ENCODE measurements around the gene PCGF6.
"Not testable (repeated sequence)": the region's sequence is repeated elsewhere in the genome, so short reads cannot be mapped to it uniquely, and the experiment has no call there.

Gene PCGF6

GRCh38 chr10:103382769-103383168, 31.8 kb upstream of the PCGF6 start:
- CTCF ChIA-PET = no interaction called here
- no peak for TF ChIP-seq TARDBP (IDR thresholded peaks at IDR 0.05)
- no peak for TF ChIP-seq ZNF384 (IDR thresholded peaks at IDR 0.05)
- TF ChIP-seq FOXM1 (IDR thresholded peaks at IDR 0.05; ENCODE audit: borderline replicate concordance) = no peak
- no peak for TF ChIP-seq FOXA1 (IDR thresholded peaks at IDR 0.05)
- TF ChIP-seq FOXK2 (IDR thresholded peaks at IDR 0.05) = no peak
- TF ChIP-seq L3MBTL2 (conservative IDR thresholded peaks at IDR 0.05) = no peak
- TF ChIP-seq ELF4 (IDR thresholded peaks at IDR 0.05) = no peak
- POLR2A ChIA-PET = no interaction called here
- no peak for DNase-seq (ENCODE audit: extremely low spot score)

- ChIA-PET CTCF (no interaction called here), POLR2A (interaction anchor here (0.7 kb wide), 1 partner anchor 21 kb away, joined by 3 read pairs; no protein-coding TSS in a partner anchor)
- DNase-seq (ENCODE audit: extremely low spot score) = no peak
- TF ChIP-seq ZNF384 (IDR thresholded peaks at IDR 0.05) (no peak), PKNOX1 (IDR thresholded peaks at IDR 0.05) (no peak), FOXM1 (IDR thresholded peaks at IDR 0.05; ENCODE audit: borderline replicate concordance) (no peak), SP1 (IDR thresholded peaks at IDR 0.05) (no peak), ELF4 (IDR thresholded peaks at IDR 0.05) (no peak), CTBP1 (IDR thresholded peaks at IDR 0.05; ENCODE audit: borderline replicate concordance) (no peak), FOXK2 (IDR thresholded peaks at IDR 0.05) (no peak), TARDBP (IDR thresholded peaks at IDR 0.05) (no peak), FOXA1 (IDR thresholded peaks at IDR 0.05) (no peak), LEF1 (IDR thresholded peaks at IDR 0.05; ENCODE audit: borderline replicate concordance) (no peak), HDGF (IDR thresholded peaks at IDR 0.05; ENCODE audit: borderline replicate concordance) (no peak), BHLHE40 (IDR thresholded peaks at IDR 0.05; ENCODE audit: borderline replicate concordance) (no peak), L3MBTL2 (conservative IDR thresholded peaks at IDR 0.05) (no peak)
Measured at GRCh38 chr10:103374263-103374662, 23.3 kb upstream of the PCGF6 start.

- no peak for DNase-seq (ENCODE audit: extremely low spot score)
- ChIA-PET CTCF (no interaction called here), POLR2A (interaction anchor here (0.7 to 1.2 kb wide), 2 partner anchors 22 kb away, joined by 3 read pairs; partner anchors contain the start of gene ATP5MK)
- TF ChIP-seq ELF4 (IDR thresholded peaks at IDR 0.05) (no peak), SUZ12 (IDR thresholded peaks at IDR 0.05) (no peak), HDGF (IDR thresholded peaks at IDR 0.05; ENCODE audit: borderline replicate concordance) (no peak), SP1 (IDR thresholded peaks at IDR 0.05) (no peak), FOXK2 (IDR thresholded peaks at IDR 0.05) (no peak), FOXM1 (IDR thresholded peaks at IDR 0.05; ENCODE audit: borderline replicate concordance) (no peak), LEF1 (IDR thresholded peaks at IDR 0.05; ENCODE audit: borderline replicate concordance) (no peak), ZNF384 (IDR thresholded peaks at IDR 0.05) (no peak), L3MBTL2 (conservative IDR thresholded peaks at IDR 0.05) (no peak), FOXA1 (IDR thresholded peaks at IDR 0.05) (no peak), NFRKB (IDR thresholded peaks at IDR 0.05) (no peak)
Measured at GRCh38 chr10:103373544-103373943, 22.6 kb upstream of the PCGF6 start.

GRCh38 chr10:103367782-103368518, 17.0 kb upstream of the PCGF6 start, which contains the start of gene TAF5:
TAF5 (plus strand) TSS chr10:103367976; CDS start chr10:103367990, 14 bp downstream.
- peak; percentile 92 for DNase-seq (ENCODE audit: extremely low spot score)
- peak; percentile 84 for TF ChIP-seq ELF4 (IDR thresholded peaks at IDR 0.05)
- no peak for TF ChIP-seq NFRKB (IDR thresholded peaks at IDR 0.05)
- ChIA-PET POLR2A (interaction anchor here (0.9 to 3.6 kb wide), 7 partner anchors 11 to 123 kb away, joined by 3 to 31 read pairs (median 5); partner anchors contain the start of genes ATP5MK, PCGF6 and PDCD11), CTCF (no interaction called here)

- ChIA-PET POLR2A (interaction anchor here (0.6 to 3.6 kb wide), 6 partner anchors 14 to 124 kb away, joined by 3 to 31 read pairs (median 3); partner anchors contain the start of genes ATP5MK, PCGF6 and PDCD11), CTCF (interaction anchor here (0.6 kb wide), 1 partner anchor 415 kb away, joined by 4 read pairs; no protein-coding TSS in a partner anchor)
- peak; percentile 82 for TF ChIP-seq ZNF384 (IDR thresholded peaks at IDR 0.05)
- no peak for TF ChIP-seq SUZ12 (IDR thresholded peaks at IDR 0.05)
- TF ChIP-seq NFRKB (IDR thresholded peaks at IDR 0.05) = no peak
- 0 out of 2 replicates have a peak, but pooled peaks have one; percentile 13 for TF ChIP-seq CTBP1 (IDR thresholded peaks at IDR 0.05; ENCODE audit: borderline replicate concordance)
- no peak for TF ChIP-seq BHLHE40 (IDR thresholded peaks at IDR 0.05; ENCODE audit: borderline replicate concordance)
- 0 out of 2 replicates have a peak, but pooled peaks have one; percentile 0 for TF ChIP-seq PKNOX1 (IDR thresholded peaks at IDR 0.05)
- TF ChIP-seq HDGF (IDR thresholded peaks at IDR 0.05; ENCODE audit: borderline replicate concordance) = no peak
- TF ChIP-seq L3MBTL2 (conservative IDR thresholded peaks at IDR 0.05) = no peak
- DNase-seq (ENCODE audit: extremely low spot score) = peak; percentile 17
Measured at GRCh38 chr10:103367379-103367781, 16.4 kb upstream of the PCGF6 start.

GRCh38 chr10:103360791-103361190, 9.9 kb upstream of the PCGF6 start:
- POLR2A ChIA-PET; DNase-seq (ENCODE audit: extremely low spot score); CTCF ChIA-PET: not testable (repeated sequence)

- POLR2A ChIA-PET; DNase-seq (ENCODE audit: extremely low spot score); CTCF ChIA-PET: not testable (repeated sequence)
Measured at GRCh38 chr10:103359493-103359892, 8.6 kb upstream of the PCGF6 start.

Data from HEK293T (cell line).